HG02798 (cell line): Measurements from ENCODE around the gene NRIP1.

Source experiments
- ATAC-seq: cut with Tn5 transposase; IDR thresholded peaks from one replicate; pipeline ENCODE4 v1.9.1; 2021; ENCODE audit warnings: mild to moderate bottlenecking; ENCODE audit not compliant: unreplicated experiment, poor library complexity

The NRIP1 gene

GRCh38 chr21:15009837-15010363 is 54.9 kb downstream of the NRIP1 start:
- no peak for ATAC-seq

DNA sequence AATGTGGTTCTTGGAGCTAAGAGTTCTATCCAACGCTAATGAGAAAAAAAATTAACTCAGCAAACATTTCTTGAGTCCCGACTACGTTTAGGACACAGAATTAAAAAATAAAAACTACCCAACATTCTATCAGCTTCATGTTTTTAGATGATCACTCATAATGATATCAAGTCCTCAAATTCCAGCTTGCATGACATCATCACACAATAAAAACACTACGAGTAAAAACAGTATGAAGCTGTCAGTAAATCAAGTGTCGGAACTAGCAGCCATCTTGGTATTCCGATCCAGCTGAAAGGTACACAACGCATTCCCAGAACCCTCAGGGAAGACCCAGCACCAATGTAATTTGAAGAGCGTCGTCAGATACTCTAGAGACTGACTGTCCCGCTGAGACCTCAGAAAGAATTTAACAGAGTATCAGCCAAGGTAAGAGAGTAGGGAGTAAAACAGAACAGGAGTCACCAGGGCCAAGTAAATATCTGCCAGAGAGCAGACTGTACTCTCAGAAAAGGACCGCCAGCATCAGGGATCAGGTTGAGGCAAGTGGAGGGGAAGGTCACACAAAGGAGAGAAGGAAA is 57.0 kb downstream of the NRIP1 start:
- no peak for ATAC-seq

- no peak for ATAC-seq
Measured at GRCh38 chr21:15006594-15007230, 58.1 kb downstream of the NRIP1 start.

DNA sequence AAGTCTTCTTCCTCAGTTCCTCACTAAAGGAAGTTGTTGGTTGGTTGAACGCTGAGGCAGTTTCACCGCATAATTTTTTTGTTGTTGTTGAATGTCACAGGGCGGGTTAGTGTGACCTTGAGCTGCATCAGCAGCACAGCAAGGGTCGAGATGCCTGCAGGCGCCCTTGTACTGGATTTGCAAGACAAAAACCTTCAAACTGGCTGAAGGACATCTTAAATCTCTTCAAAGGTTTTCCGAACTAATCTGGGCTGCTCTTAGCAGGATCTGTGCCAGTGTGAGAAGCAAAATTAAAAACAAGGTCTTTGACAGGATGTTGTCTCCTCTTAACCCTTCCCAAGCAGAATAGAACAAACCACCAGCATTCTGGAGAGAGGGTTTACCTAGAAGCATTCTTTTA is 59.4 kb downstream of the NRIP1 start:
- ATAC-seq = no peak

- no peak for ATAC-seq
Measured at GRCh38 chr21:15004721-15005370, 60.0 kb downstream of the NRIP1 start.

GRCh38 chr21:15003463-15004135 is 61.2 kb downstream of the NRIP1 start:
- no peak for ATAC-seq

DNA sequence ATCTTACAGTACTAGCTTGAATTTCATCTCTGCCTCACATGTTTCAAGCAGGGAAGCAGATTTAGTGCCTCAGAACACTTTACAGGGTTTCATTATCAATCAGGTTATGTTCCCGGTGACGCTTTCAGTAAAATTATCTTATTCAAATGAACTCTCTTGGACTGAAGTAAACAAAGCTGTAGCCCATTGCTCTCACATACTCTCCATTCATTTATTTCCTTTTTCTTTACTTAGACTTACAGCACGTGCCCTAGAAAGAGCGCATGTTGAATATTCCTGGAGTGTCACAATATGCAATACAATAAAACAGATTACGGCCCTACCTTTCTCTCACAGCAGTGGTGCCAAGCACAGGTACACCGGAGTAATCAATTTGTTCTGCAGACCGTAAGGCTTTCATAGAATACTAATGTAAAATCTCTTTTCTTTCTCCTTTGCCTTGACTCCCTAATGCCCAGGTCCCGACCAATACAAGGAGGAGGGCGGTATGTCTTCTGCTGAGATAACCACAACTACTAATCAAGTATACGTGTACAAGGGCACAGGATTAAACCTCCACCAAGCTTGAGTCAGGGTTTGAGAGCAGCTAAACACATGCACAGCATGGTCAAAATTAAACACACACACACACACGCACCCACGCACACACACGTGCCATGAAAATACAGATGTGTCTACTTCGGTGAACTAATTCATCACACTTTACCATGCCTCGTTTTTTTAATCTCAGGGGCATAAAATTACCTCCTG is 62.8 kb downstream of the NRIP1 start:
- peak; percentile 89 for ATAC-seq

DNA sequence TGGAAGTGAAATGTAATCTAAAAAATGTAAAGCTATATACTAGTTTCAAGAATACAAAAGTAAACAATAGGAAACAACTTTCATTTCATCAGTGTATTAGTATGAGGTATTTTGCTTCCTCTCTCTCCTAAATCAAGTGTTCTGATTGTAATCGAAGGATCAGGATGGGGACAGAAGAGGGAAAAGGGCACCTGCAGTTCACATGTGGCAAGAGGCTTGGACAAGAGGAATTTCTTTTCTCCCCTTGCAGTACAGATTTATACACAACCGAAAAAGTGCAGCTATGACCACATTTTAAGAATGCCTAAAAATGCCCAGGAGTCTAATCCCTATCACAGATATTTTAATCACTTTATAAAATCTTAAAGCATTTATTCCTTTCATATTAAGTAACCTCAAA is 63.7 kb downstream of the NRIP1 start:
- no peak for ATAC-seq

- no peak for ATAC-seq
Measured at GRCh38 chr21:15000081-15000480, 64.7 kb downstream of the NRIP1 start.

DNA sequence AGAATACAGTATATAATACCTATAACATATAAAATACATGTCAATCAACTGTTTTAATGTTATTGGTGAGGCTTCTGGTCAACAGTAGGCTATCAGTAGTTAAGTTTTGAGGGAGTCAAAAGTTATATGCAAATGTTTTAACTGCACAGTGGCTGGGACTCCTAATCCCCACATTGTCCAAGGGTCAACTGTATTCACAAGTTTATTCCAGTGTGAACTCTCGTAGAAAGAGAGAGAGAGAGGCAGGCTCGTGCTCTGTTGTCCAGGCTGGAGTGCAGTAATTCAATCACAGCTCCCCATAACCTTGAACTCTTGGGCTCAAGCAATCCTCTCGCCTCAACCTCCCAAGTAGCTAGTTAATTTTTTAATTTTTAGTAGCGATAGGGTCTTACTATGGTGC is 66.0 kb downstream of the NRIP1 start:
- ATAC-seq = no peak

GRCh38 chr21:14998336-14998735 is 66.5 kb downstream of the NRIP1 start:
- no peak for ATAC-seq

DNA sequence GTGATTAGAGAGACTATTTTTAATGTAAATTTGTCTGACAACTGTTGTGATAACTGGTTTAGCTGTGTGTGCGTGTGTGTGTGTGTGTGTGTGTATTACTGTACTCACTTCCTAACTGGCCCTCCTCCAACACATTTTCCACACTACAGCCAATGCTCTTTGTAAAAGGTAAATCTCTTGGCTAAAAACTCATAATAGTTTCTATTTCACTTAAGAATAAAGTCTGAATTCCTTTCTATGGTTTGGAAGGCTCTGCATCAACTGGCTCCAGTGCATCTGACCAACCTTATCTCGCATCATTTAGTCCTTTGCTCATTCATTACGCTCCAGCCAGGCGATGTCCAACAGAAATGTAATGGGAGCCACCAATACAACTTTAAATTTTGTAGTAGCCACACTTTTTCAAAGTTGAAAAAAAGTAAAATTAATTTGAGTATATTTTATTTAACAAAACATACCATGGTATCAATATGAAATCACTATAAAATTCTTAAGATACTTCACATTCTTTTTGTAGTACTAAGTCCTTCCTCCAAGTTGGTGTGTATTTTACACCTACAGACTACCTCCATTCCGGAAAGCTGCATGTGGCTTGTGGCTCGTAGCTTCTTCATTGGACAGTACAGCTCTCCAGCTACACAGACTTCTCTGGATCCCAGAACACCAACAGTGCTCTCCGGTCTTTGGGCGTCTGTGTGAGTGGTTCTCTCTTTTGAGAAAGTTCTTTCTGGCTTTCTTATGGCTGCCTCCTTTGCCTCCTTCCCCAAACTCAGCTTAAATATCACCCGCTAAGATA is 68.9 kb downstream of the NRIP1 start:
- ATAC-seq = no peak

DNA sequence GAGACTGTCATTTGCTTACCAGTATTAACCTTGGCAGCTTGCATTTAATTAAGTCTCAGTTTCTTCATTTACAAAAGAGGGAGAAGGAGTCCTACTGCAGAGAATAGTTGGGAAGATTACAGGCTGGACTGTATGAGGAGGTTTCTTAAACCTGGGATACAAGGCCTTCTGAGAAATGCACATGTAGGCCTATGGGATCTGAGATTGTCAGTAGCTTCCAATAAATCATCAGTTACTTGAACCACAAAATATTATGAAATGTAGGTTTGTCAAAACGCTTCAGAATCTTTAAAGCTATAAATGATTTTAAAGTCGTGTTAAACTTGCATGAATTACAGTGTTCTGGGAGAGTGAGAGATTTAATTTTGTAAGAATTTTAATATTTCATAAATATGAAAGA is 69.6 kb downstream of the NRIP1 start:
- ATAC-seq = no peak

DNA sequence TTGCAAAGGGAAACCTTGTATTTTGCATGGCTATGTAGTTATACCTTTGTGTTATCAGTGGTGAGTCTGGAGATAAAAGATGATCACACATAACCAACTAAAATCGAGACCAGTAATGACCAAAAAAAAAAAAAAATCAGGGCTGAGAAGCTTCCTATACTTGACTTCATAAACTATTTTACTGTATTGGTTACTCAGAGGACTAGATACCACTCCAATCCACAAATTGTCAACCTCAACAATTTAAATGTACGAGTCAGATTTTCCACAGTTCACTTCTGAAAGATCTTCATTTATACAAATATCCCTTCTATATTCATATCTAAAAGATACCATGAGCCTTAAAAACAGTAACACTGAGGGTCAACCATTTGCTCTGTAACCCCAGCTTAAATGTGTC is 71.7 kb downstream of the NRIP1 start:
- ATAC-seq = no peak

DNA sequence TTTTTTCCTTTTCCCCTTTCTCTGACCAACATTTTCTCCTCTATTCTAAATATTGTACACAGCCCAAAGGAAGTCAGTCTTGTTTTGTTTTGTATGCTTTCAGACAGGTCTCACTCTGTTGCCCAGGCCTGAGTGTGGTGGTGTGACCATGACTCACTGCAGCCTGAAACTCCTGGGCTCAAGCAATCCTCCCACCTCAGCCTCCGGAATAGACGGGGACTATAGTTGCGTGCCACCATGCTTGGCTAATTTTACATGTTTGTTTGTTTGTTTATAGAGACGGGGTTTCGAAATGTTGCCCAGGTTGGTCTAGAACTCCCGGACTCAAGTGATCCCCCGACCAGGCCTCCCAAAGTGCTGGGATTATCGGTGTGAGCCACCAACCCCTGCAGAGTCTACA is 72.8 kb downstream of the NRIP1 start:
- no peak for ATAC-seq

DNA sequence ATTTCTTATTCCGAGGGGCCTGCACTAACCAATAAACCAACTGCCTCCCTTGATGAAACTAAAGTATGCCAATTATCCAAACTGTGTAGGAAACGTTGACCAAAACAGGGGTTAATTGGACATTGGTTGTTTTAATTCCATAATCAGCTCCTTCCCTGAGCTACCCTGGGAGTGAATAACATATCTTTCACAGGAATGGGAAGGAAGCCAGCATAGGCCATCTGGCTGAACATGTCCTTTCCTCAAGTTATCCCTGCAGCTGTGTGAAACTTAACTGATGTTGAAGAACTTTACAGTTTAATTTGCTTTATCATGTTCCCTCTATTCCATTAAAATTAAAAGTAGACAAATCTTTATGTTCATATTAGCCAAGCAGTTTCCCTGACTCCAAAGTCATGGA is 75.4 kb downstream of the NRIP1 start:
- no peak for ATAC-seq

- no peak for ATAC-seq
Measured at GRCh38 chr21:14988760-14989159, 76.0 kb downstream of the NRIP1 start.

DNA sequence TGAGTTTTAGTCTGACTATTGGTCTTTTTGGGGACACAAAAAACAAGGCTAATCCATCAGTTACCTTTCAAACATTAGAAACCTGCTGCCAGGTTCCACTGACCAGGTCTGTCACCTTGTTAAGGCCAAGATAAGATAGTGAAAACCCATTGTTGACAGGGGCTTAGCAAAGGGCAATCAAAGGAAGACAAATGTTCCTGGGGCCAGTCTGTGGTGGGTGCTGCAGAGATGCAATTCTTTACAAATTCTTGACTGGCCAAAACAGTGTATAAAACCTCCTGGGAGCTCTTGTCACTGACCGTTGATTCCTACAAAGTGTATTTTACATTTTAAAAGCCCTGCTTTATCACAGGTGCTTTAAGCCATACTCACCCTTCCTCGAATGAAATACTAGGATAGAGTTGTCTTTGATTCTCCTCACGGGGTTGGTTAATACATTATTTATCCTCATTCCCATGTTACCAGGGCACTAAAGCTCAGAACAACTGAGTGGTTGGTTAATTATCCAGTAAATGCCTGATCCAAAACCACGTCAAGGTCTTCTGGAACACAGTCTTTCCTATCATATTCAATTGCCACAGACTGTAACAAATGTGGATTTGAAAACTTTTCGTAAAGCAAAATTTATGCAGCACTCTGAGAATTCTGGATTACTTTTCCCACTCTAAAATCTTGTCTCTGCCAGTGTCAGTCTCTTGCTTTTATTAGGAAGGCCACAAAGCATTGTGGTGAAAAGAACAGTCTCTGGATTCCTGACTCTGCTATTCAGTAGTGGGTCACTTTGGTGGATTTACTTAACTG is 77.2 kb downstream of the NRIP1 start:
- ATAC-seq = no peak

DNA sequence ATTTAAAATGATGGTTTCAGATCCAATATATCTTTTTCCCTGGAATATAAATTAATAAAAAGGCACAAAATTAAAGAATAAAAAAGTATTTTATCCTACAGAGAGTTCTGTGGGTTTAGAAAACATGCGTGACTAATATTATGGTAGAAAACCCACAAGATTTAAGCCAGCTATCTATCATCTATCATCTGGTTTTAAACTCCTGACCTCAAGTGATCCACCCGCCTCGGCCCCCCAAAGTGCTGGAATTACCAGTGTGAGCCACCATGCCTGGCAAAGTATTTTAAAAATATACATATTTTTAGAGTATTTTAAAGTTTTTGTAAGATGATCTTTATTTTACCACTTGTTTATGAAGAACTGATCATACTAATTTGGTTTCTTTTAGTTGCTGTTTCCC is 79.5 kb downstream of the NRIP1 start:
- no peak for ATAC-seq
